KOPT-K1 (cell line): ENCODE measurements around the gene SLC7A8.

Experiments used
- H3K27ac ChIP-seq: fragments of 200-600 bp; sonication (generic); 2 replicates; pipeline ENCODE4 v1.5.1; 2016; ENCODE audit warnings: antibody characterized with exemption, mild to moderate bottlenecking, low read depth, low read length; ENCODE audit not compliant: poor library complexity, severe bottlenecking
- H3K36me3 ChIP-seq: fragments of 200-600 bp; sonication (generic); 2 replicates; pipeline ENCODE4 v1.5.1; 2017; ENCODE audit warnings: antibody characterized with exemption, mild to moderate bottlenecking, low read length, moderate library complexity; ENCODE audit not compliant: insufficient read depth
- H3K9me3 ChIP-seq: fragments of 200-600 bp; sonication (generic); 2 replicates; pipeline ENCODE4 v1.5.1; 2017; ENCODE audit warnings: antibody characterized with exemption, low read length, mild to moderate bottlenecking; ENCODE audit not compliant: insufficient read depth, poor library complexity, severe bottlenecking

SLC7A8 gene

DNA sequence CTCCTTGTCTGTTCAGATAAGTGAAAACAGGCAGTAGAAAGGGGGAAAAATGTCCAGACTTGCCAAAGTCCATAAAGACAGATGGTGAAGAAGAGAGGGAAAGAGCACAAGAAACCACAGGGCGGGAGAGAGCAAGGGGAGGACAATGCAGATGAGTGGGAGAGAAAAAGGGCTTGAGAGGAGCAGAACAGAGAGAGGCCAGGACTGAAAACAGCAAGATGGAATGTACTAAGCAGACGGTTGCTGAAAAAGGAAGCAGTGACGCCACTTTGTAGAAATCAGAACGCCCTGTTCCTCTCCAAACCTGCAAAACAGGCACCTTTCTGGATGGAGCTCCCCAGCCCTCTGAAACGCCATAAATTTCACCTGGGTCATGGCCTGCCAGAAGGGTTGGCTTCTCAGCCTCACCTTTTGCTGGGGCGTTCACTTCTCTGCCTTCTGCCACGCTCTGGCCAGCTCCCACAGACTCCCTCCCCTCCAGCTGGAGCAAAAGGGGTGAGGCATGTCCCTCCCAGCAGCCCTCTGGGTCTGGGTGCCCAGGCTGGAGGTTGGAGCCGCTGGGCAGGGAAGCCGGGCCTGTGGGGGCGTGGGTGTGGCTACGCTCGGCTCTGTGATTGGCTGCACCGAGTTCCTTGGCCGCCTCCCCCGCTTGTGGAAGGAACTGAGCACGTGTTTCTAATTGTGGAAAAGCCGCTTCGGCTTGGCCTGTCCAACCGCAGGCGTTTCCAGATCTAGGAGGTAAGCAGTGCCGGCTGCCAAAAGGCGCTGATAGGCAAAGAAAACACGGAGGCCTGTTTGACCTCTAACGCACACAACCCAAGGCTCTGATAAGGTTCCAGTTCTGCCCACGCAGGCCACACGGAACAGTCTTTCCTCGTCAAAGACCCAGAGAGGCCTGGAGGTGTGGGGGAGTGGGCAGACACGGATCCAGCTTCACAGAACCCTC, 29.3 kb downstream of the SLC7A8 start:
- H3K9me3 ChIP-seq, result no peaks in the 10 kb centered on the region
- H3K36me3 ChIP-seq, result no peaks in the 10 kb centered on the region
- H3K27ac ChIP-seq, result no peak overlapping the region

DNA sequence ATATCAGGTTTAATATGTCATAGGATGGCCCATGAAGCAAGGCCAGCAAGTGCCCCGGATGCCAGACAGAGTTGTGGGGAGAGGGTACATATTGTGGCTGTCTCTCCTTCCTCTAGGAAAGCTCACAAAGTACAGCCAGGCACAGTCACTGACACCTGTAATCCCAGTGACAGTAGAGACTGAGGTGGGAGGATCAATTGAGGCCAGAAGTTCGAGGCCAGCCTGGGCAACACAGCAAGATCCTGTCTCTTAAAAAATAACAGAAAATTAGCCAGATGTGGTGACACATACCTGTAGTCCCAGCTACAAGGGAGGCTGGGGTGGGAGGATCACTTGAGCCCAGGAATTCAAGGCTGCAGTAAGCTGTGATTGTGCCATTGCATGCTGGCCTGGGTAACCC, 32.1 kb downstream of the SLC7A8 start:
- H3K27ac ChIP-seq, result no peak overlapping the region
- H3K9me3 ChIP-seq, result no peaks in the 10 kb centered on the region
- H3K36me3 ChIP-seq, result no peaks in the 10 kb centered on the region

DNA sequence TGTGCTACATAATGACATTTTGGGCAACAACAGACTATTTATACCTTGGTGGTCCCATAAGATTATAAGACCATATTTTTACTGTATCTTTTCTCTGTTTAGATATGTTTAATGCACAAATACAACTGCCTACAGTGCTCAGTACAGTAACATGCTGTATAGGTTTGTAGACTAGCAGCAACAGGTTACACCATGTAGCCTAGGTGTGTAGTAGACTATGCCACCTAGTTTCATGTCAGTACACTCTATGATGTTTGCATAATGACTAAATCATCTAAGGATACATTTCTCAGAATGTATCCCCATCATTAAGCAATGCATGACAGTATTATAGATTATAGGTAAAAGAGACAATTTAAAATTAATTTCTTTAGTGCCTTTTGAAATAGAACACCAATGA, 33.7 kb downstream of the SLC7A8 start:
- Histone ChIP-seq H3K9me3 (no peaks in the 10 kb centered on the region), H3K27ac (no peak overlapping the region), H3K36me3 (no peaks in the 10 kb centered on the region)

DNA sequence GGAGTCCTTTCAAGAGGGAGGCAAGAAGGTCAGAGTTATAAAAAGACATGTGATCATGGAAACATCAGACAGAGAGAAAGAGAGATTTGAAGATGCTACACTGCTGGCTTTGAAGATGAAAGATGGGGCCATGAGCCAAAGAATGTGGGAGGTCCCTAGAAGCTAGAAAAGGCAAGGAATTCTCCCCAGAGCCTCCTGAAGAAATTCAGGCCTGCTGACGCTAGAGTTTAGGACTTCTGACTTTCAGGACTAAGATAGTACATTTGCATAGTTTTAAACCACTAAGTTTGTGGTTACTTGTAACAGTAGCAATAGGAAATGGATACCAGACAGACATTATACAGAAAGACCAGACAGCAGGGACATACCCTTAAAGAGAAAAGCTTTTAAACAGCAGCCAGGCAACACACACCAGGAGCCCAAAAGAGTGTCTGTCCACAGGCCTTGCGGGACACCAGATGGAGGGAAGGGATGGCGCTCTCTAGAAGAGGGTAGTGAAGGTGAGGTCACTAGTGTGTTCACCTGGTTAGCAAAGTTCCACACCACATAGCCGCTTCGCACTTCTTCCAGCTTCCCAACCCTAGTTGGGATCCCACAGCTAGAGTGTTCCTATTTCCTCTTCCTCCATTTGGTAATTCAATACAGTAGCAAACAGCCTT, 34.7 kb downstream of the SLC7A8 start:
- no peaks in the 10 kb centered on the region for H3K9me3 ChIP-seq
- H3K27ac ChIP-seq, result no peak overlapping the region
- H3K36me3 ChIP-seq, result no peaks in the 10 kb centered on the region

DNA sequence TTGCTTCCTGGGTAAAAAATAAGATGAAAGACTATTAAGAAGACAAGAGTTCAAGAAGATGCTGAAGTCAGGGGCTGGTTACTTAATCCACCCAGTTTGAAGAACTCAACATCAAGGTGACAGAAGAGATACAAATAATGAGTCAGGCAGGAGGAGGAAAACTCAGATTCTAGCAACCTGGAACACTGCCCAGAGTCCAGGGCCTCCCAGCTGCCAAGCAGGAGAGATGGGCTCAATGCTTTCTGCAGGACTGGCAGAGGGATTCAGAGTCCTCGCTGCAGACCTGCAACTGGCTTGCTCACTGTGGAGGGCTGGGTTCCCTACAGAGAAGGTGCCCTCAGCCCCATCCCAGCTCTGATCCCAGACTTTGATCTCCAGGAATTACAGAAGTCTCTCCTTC, 35.8 kb downstream of the SLC7A8 start:
- Histone ChIP-seq H3K9me3 (no peaks in the 10 kb centered on the region), H3K27ac (no peak overlapping the region), H3K36me3 (no peaks in the 10 kb centered on the region)

DNA sequence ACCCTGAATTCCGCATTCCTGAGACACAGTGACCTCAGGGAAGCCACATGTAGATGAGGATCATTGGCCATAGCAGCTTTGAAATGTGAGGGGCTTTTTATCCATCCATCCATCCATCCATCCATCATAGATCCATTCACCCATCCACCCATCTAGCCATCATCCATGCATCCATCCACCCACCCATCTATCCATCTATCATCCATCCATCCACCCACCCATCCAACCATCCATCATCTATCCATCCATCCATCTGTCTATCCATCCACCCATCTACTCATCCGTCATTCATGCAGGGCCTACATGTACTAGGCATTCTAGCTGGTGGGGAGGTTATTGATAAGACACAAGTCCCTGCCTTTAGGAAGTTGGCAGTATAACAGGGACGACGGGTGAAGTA, 36.5 kb downstream of the SLC7A8 start:
- Histone ChIP-seq H3K36me3 (no peaks in the 10 kb centered on the region), H3K27ac (no peak overlapping the region), H3K9me3 (no peaks in the 10 kb centered on the region)

DNA sequence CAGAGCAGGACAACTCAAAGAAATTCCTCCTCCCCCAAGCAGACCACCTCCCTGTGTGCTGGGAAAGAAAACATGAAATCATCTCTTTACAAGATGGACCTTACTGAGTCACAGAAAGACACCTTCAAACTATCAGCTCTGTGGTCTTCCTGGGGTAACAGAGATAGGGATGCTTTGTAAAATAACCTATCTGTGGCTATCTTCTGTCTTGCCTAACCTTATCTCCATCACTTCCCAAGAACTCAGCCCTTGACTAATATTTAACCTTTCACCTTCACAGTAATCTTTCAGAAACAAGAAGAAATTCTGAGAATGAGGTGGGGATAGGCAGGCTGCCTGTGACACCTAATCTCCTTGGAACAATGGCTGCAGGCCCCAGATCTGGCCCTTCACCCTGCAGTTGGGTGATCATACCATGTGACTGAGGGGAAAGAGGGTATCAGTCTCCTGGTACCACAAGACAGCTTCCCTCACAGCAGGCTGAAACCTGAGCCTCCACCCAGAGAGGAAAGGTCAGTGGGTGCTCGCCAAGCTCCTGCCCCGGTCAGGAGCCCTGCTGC, 37.0 kb downstream of the SLC7A8 start:
- no peaks in the 10 kb centered on the region for H3K9me3 ChIP-seq
- H3K27ac ChIP-seq, result no peak overlapping the region
- H3K36me3 ChIP-seq, result no peaks in the 10 kb centered on the region

DNA sequence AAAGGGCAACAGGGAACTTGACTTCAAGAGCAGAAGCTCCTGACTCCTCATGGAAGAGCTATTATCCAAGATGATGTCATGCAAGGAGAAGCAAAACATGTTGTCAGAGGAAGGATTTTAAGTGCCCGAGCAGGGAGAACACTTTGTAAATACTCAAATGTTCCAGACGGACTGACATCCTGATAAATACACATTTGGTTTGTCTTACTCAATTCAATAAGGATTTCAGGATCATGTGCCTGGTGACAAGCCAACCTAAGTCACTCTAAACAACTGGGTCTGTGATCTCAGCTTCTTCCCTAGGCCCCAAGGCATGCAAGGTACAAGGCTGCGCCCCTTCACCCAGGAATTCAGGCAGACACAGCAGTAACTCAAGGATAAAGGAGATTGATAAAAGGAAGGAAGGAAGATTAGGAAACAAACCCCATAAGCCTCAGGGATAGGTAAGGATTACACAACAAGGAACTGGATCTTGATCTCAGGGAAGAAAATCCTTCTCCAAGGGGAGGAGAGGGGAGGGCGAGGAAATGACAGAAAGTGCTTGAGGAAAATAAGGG, 37.6 kb downstream of the SLC7A8 start:
- Histone ChIP-seq H3K27ac (no peak overlapping the region), H3K9me3 (no peaks in the 10 kb centered on the region), H3K36me3 (no peaks in the 10 kb centered on the region)

DNA sequence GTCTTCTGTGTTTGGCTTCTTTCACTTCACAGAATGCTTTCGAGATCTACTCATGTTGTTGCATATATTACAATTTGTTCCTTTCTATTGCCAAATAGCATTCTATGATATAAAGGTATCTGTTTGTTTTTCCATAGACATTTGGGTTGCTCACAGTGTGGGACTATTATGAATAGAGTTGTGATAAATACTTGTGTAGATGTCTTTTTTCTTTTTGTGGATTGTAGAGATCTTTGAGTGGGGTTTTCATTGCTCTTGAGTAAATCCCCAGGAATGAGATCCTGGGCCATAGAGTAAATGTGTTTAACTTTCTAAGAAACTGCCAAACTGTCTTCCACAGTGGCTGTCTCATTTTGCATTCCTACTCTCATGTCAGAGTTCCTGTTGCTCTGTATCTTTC, 39.5 kb downstream of the SLC7A8 start:
- no peak overlapping the region for H3K27ac ChIP-seq
- no peaks in the 10 kb centered on the region for H3K36me3 ChIP-seq
- no peaks in the 10 kb centered on the region for H3K9me3 ChIP-seq

DNA sequence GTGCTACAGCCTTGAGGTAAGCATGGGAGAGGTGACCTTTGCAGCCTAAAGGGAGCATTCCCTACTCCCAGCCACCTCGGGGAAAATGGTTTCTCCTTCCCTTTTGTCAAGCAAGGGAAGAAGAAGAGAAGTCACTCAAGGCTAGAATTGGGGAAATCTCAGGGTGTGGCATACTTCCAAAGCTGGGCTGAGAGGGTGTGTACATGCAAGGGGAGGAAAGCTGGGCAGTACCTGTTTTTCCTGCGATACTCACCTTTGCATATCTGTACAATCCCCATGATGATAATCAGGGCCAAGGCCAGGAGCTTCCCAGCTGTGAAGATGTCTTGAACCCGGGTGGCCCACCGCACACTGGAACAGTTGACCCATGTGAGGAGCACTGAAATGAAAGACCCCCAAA, 40.6 kb downstream of the SLC7A8 start:
- Histone ChIP-seq H3K27ac (no peak overlapping the region), H3K9me3 (no peaks in the 10 kb centered on the region), H3K36me3 (no peaks in the 10 kb centered on the region)

DNA sequence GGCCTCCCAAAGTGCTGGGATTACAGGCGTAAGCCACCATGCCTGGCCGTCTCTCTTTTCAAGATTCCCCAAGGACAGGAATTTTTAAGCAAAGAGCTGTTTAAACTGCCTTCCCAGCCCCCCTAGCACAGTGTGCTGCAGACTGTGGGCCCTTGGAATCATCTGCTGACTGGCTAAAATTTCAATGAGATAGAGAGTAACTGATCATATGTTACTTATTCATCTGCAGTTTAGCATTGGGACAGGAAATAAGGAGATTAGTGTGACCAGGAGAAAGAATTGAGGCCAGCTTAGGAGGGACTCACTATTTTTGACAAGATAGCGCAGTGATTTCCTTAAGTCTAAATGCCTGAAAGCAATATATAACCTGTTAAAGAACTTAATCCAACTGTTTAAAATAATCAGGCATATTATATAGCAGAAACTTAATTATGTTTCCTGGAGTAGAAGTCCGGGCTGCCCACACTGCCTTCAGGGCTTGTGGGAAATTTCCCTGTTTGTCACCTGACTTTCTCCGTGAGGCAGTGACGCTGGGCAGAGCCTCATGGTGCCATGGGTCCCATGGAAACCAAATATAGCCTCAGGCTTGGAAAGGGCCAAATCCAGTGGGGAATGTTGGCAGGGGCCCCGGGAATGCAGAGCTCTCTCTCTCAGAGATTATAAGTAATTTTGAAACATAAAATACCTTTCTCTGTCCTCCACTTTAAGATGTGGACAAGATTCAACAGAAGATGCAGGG, 41.6 kb downstream of the SLC7A8 start:
- no peaks in the 10 kb centered on the region for H3K9me3 ChIP-seq
- no peak overlapping the region for H3K27ac ChIP-seq
- H3K36me3 ChIP-seq, result no peaks in the 10 kb centered on the region

DNA sequence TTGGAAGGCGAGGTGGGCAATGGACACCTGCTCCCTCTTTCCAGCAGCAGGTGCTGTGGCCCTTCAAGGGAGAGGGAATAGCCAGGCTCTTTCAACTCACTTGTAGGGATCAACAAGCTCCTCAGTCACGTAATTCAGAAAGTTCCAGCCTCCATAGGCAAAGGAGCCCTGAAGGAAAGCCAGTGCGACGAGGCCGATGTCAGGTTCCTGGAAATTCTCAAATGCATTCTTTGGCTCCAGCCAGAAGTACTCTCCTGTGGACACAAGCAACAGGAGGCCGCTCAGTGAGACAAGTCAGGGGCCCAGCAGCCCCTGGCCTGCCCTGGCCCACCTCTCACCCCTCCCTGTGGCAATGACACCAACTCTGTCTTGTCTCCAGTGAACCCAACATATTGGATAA, 43.1 kb downstream of the SLC7A8 start:
- H3K36me3 ChIP-seq, result no peaks in the 10 kb centered on the region
- H3K27ac ChIP-seq, result no peak overlapping the region
- H3K9me3 ChIP-seq, result no peaks in the 10 kb centered on the region

DNA sequence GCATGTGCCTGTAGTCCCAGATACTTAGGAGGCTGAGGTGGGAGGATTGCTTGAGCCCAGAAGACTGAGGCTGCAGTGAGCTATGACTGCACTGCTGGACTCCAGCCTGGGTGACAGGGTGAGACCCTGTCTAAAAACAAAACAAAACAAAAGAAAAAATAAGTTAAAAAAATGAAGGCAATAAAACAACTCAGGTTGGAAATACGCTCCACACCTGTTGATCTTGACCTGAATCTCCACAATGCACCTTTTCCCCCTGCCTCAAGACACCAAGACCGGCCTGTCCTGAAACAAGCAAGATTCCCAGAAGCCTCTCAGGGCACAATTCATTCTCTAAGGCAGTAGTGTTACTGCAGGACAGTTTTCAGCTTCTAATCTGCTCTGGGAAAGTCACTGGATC, 43.6 kb downstream of the SLC7A8 start:
- Histone ChIP-seq H3K36me3 (no peaks in the 10 kb centered on the region), H3K9me3 (no peaks in the 10 kb centered on the region), H3K27ac (no peak overlapping the region)

DNA sequence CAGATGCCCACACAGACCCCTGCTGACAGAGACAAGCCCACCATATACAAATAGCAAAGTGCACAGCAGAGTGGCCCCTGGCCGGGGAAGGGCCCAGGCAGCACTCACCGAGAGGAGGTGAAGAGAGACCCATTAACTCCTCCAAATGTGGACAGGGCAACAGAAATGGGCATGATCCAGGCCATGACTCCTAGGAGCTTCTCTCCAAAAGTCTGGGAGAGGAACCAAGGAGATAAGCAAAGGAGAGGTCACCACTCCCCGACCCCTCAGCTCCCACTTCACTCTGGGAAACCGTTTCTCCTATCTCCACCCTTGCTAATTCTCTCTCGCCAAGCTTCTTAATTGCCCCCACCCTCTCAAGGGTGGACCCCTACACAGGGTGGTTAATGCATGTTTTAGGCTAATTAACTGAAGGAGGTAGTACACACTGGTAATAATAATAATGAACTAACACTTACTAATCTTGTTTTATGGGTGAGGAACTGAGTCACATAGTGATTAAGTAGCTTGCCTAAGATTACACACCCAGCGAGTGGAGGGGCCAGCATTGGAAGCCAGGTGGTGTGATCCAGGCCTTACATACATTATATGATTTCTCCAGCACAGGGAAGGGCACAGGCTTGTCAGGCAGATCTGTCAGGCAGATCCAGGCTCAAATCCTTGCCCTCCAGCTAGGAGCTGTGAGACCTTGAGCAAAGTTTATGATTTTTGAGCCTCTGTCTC, 45.5 kb downstream of the SLC7A8 start:
- no peaks in the 10 kb centered on the region for H3K9me3 ChIP-seq
- no peaks in the 10 kb centered on the region for H3K36me3 ChIP-seq
- H3K27ac ChIP-seq, result no peak overlapping the region
